ENCODE results near the gene ABHD8. TPM values are rescaled to one million over a fixed set of nuclear protein-coding genes. Genes with fewer than 3 reads are reported as not detected.

Gene ABHD8
- total and polyA plus RNA-seq, 2 of the 13 experiments (the other 11 are each of a cell fraction or from before 2014, with no cell fraction given), result 6.3 to 7.2 TPM

DNA sequence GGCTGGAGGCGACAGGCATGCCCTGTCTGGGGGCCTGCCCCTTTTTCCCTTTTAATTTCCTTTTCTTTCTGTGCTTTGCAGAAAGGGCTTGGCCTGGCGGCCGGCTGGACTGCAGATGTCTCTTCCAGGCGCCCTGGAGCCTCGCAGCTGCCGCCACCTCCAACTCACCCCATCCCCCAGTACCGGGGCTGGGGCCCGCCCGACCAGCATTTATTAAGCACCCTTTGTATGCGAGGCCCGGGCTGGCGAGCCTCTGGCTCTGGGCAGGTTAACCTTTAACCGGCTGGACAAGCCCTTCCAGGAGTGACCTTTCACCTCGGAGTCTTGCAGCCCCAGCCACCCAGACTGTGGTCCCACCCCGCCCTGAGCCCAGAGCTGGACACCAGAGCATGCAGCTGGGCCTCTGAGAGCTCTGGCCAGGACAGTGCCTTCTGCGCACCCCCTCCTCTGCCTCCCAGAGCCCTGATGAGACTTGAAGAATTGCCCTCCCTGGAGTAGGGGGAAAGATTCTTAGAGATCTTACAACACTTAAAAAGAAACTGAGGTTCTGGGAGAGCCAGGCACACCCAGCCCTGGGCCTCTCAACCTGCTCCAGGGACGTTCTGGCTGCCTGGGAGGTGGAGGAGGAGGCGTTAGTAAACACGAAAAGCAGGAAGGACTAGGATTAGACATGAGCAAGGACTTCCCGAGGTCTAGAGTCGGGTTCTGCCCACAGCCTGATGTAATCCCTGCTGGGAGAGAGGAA lies 56.4 kb downstream of the ABHD8 start (continued):
- TF ChIP-seq, protein P1, sequence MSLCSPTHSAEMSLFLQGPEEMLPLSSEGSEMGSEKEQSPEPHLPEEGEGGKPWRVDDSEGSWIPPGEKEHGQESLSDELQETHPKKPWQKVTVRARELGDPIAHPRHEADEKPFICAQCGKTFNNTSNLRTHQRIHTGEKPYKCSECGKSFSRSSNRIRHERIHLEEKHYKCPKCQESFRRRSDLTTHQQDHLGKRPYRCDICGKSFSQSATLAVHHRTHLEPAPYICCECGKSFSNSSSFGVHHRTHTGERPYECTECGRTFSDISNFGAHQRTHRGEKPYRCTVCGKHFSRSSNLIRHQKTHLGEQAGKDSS (CRISPR knock-in tag; IDR thresholded peaks at IDR 0.05; ENCODE audit: borderline replicate concordance, low read depth), result no peak
- TF ChIP-seq, protein P2, sequence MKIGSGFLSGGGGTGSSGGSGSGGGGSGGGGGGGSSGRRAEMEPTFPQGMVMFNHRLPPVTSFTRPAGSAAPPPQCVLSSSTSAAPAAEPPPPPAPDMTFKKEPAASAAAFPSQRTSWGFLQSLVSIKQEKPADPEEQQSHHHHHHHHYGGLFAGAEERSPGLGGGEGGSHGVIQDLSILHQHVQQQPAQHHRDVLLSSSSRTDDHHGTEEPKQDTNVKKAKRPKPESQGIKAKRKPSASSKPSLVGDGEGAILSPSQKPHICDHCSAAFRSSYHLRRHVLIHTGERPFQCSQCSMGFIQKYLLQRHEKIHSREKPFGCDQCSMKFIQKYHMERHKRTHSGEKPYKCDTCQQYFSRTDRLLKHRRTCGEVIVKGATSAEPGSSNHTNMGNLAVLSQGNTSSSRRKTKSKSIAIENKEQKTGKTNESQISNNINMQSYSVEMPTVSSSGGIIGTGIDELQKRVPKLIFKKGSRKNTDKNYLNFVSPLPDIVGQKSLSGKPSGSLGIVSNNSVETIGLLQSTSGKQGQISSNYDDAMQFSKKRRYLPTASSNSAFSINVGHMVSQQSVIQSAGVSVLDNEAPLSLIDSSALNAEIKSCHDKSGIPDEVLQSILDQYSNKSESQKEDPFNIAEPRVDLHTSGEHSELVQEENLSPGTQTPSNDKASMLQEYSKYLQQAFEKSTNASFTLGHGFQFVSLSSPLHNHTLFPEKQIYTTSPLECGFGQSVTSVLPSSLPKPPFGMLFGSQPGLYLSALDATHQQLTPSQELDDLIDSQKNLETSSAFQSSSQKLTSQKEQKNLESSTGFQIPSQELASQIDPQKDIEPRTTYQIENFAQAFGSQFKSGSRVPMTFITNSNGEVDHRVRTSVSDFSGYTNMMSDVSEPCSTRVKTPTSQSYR (CRISPR knock-in tag; IDR thresholded peaks at IDR 0.05; ENCODE audit: borderline replicate concordance), result peak; percentile 35; the same call in 1 of the 2 replicates
- TF ChIP-seq, protein P3, sequence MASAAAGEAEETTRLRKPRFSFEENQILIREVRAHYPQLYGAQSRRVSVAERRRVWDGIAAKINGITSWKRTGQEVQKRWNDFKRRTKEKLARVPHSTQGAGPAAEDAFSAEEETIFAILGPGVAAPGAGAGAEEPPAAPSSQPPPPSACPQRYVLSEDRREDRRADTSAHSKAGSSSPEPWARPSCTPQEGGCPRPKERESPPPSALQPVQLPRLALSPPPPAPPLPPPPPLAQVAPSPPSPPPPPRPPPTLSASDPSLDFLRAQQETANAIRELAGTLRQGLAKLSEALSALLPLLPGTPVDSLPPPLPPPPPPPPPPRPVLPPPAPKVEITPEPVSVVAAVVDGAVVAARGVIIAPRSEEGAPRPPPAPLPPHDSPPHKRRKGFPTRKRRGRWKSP (CRISPR knock-in tag; IDR thresholded peaks at IDR 0.05), result no peak
- TF ChIP-seq, protein P4, sequence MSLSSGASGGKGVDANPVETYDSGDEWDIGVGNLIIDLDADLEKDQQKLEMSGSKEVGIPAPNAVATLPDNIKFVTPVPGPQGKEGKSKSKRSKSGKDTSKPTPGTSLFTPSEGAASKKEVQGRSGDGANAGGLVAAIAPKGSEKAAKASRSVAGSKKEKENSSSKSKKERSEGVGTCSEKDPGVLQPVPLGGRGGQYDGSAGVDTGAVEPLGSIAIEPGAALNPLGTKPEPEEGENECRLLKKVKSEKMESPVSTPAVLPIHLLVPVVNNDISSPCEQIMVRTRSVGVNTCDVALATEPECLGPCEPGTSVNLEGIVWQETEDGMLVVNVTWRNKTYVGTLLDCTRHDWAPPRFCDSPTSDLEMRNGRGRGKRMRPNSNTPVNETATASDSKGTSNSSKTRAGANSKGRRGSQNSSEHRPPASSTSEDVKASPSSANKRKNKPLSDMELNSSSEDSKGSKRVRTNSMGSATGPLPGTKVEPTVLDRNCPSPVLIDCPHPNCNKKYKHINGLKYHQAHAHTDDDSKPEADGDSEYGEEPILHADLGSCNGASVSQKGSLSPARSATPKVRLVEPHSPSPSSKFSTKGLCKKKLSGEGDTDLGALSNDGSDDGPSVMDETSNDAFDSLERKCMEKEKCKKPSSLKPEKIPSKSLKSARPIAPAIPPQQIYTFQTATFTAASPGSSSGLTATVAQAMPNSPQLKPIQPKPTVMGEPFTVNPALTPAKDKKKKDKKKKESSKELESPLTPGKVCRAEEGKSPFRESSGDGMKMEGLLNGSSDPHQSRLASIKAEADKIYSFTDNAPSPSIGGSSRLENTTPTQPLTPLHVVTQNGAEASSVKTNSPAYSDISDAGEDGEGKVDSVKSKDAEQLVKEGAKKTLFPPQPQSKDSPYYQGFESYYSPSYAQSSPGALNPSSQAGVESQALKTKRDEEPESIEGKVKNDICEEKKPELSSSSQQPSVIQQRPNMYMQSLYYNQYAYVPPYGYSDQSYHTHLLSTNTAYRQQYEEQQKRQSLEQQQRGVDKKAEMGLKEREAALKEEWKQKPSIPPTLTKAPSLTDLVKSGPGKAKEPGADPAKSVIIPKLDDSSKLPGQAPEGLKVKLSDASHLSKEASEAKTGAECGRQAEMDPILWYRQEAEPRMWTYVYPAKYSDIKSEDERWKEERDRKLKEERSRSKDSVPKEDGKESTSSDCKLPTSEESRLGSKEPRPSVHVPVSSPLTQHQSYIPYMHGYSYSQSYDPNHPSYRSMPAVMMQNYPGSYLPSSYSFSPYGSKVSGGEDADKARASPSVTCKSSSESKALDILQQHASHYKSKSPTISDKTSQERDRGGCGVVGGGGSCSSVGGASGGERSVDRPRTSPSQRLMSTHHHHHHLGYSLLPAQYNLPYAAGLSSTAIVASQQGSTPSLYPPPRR (CRISPR knock-in tag; IDR thresholded peaks at IDR 0.05; ENCODE audit: borderline replicate concordance), result no peak
- TF ChIP-seq ZNF350 (CRISPR knock-in tag; IDR thresholded peaks at IDR 0.05; ENCODE audit: borderline replicate concordance, low read depth), result peak; percentile 46; the same call in 1 of the 2 replicates
- TF ChIP-seq THAP11 (CRISPR knock-in tag; IDR thresholded peaks at IDR 0.05), result no peak; the same call in 1 of the 2 replicates
- TF ChIP-seq, protein P5, sequence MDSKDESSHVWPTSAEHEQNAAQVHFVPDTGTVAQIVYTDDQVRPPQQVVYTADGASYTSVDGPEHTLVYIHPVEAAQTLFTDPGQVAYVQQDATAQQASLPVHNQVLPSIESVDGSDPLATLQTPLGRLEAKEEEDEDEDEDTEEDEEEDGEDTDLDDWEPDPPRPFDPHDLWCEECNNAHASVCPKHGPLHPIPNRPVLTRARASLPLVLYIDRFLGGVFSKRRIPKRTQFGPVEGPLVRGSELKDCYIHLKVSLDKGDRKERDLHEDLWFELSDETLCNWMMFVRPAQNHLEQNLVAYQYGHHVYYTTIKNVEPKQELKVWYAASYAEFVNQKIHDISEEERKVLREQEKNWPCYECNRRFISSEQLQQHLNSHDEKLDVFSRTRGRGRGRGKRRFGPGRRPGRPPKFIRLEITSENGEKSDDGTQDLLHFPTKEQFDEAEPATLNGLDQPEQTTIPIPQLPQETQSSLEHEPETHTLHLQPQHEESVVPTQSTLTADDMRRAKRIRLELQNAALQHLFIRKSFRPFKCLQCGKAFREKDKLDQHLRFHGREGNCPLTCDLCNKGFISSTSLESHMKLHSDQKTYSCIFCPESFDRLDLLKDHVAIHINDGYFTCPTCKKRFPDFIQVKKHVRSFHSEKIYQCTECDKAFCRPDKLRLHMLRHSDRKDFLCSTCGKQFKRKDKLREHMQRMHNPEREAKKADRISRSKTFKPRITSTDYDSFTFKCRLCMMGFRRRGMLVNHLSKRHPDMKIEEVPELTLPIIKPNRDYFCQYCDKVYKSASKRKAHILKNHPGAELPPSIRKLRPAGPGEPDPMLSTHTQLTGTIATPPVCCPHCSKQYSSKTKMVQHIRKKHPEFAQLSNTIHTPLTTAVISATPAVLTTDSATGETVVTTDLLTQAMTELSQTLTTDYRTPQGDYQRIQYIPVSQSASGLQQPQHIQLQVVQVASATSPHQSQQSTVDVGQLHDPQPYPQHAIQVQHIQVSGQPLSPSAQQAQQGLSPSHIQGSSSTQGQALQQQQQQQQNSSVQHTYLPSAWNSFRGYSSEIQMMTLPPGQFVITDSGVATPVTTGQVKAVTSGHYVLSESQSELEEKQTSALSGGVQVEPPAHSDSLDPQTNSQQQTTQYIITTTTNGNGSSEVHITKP (CRISPR knock-in tag; IDR thresholded peaks at IDR 0.05; ENCODE audit: low read depth), result 0 out of 2 replicates have a peak, but pooled peaks have one; percentile 12
- no peak for TF ChIP-seq ZNF160 (CRISPR knock-in tag; IDR thresholded peaks at IDR 0.05)
- peak; percentile 59 for TF ChIP-seq HNF4A (CRISPR knock-in tag; IDR thresholded peaks at IDR 0.05)
- no peak for TF ChIP-seq KDM2A (CRISPR knock-in tag; IDR thresholded peaks at IDR 0.05; ENCODE audit: borderline replicate concordance, low read depth)
- TF ChIP-seq ZNF766 (CRISPR knock-in tag; IDR thresholded peaks at IDR 0.05; ENCODE audit: borderline replicate concordance), result no peak
- no peak; the same call in 1 of the 2 replicates for TF ChIP-seq ZNF101 (CRISPR knock-in tag; IDR thresholded peaks at IDR 0.05; ENCODE audit: borderline replicate concordance, low read depth)
- TF ChIP-seq ZNF547 (CRISPR knock-in tag; IDR thresholded peaks at IDR 0.05), result no peak
- no peak for TF ChIP-seq ZNF7 (CRISPR knock-in tag; IDR thresholded peaks at IDR 0.05)
